Activated T-cell treated with anti-CD3 and anti-CD28 coated beads for 48 hours (primary cell): Measurements from ENCODE around the gene SRR.

Experiments
- DNase-seq: peaks from one replicate; pipeline ENCODE4 v3.0.0-alpha.2; 2020; ENCODE audit warnings: low read depth

Gene SRR

DNA sequence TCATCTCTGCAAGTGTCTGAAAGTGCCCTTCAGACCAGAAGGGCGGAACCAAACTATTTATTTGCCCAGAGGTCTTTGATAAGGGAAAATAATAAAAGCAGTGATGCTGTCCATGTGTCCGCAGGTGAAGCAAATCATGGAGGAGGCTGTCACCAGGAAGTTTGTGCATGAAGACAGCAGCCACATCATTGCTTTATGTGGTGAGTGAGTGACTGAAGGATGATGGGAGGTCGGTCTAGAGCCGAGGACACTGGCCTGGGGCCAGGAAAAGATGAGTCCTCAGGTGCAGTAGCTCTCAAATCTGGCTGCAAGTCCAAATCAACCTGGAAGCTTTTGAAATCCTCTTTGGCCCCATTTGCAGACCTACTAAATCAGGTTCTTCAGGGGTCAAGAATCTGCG is 39.7 kb downstream of the SRR start:
- peak; percentile 33 for DNase-seq

DNA sequence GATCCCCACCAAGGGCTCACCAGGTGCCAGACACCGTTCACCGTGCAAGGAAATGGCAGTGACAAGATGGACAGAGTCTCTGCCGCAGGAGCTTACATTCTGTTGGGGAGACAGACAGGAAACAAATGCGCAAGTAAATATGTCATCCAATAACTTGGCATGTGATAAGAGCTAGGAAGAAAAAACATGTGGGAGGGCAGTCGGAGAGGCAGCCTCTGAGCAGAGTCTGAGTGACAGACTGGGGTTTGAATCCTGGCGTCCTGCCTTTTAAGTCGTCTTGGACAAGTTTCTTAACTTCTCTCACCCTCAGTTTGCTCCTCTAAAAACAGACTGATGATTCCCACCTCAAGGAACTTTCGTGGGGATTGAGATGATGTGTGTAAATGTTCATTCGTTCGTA is 40.8 kb downstream of the SRR start:
- DNase-seq, result no peak

- no peak for DNase-seq
Measured at GRCh38 chr17:2346475-2346874, 42.7 kb downstream of the SRR start.

DNA sequence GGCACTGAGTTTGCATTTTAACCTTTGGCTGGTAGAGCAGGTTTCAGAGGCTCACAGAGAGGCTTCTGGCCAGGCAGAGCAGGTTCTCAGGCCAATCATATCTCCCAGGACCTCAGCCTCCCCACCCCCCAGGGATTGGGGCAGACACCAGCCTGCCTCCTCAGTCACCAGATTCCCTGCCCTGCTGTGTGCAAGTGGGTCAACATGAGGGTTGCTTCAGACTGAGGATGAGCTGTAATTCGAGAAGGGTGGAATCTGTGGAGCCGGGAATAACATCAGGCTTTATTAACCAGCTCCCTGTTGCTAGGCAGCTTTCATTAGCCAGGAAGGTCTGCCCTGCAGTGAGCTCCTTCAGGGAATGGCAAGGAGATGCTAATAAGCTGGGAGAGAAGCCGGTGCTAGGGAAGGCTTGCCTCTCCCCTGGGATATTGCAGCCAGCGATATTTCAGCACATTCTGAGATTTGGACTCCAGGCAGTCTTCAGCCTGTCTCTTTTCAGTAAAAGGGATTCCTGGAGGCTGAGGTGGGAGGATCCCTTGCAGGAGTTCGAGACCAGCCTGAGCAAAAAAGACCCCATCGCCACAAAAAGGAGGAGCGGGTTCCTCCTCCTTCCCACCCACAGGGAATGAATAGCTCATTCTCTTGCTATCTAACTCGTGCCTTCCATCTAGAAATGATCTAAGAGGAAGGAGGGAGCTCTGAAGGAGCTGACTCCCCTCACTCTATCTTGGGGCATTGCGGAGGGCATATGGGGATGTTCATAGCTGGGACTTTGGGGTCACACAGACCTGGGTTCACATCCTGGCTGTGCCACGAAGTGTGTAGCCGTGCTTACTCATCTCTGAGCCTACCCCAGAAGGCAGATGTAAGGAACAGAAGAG is 44.3 kb downstream of the SRR start:
- no peak for DNase-seq

- no peak for DNase-seq
Measured at GRCh38 chr17:2351269-2351668, 47.5 kb downstream of the SRR start.

- no peak for DNase-seq
Measured at GRCh38 chr17:2354311-2354710, 50.6 kb downstream of the SRR start.

- no peak for DNase-seq
Measured at GRCh38 chr17:2357237-2357636, 53.5 kb downstream of the SRR start.

DNA sequence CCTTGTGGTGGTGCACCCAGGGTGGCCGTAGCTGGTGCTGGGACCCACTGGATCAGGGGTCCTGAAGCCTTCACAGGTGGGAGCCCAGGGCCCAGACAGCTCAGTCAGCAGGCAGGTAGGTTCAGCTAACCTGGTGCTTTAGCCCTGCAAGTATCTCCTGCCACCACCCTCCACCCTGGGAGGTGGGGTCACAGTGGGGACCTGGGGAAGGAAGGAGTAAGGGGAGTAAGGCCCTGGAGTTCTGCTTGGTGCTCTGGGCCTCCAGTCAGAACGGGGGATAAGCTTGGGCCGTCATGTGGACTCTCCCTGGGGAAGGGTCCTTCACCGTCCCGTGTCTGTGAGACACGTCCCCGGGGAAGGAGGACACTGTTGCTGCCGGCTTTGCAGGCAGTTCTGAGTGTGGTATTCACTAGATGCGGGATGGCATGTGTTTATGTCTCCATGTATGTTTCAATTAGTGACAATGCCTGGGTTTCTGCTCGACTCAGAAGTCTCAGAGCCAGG is 54.2 kb downstream of the SRR start:
- no peak for DNase-seq

- DNase-seq, result no peak
Measured at GRCh38 chr17:2361010-2361760, 57.4 kb downstream of the SRR start.

GRCh38 chr17:2362016-2362415 is 58.3 kb downstream of the SRR start:
- no peak for DNase-seq

DNA sequence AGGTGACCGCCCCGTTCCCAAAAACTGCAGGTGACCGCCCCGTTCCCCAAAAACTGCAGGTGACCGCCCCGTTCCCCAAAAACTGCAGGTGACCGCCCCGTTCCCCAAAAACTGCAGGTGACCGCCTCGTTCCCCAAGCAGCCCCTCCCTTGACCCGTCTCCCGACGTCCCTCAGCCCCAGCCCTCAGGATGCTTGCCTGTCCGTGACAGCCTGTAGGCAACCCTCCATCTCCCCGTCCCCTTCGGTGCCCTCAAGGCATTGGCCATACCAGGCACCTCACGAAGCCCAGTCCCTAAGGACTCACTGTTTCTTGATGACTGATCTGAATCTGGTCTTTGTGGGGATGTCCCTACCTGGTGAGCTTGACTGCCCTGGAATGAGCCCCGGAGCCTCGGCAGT is 58.7 kb downstream of the SRR start:
- no peak for DNase-seq

DNA sequence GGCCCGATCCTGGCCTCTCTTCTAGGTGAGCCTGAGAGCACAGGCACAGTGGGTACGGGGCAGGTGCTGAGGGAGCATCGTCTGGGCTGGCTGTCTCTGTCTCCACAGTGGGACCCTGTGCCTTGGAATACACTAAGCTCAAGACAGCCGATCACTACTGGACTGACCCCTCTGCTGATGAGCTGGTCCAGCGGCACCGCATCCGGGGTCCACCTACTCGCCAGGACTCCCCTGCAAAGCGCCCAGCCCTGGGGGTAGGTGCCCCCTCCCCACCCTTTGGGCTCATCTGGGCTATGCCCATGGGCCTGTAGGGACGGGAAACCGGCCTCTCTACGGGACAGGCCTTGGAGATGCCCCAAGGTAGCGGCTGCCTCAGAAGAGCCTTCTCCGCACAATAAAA is 59.1 kb downstream of the SRR start:
- no peak for DNase-seq

GRCh38 chr17:2363318-2363717 is 59.6 kb downstream of the SRR start:
- DNase-seq, result no peak

DNA sequence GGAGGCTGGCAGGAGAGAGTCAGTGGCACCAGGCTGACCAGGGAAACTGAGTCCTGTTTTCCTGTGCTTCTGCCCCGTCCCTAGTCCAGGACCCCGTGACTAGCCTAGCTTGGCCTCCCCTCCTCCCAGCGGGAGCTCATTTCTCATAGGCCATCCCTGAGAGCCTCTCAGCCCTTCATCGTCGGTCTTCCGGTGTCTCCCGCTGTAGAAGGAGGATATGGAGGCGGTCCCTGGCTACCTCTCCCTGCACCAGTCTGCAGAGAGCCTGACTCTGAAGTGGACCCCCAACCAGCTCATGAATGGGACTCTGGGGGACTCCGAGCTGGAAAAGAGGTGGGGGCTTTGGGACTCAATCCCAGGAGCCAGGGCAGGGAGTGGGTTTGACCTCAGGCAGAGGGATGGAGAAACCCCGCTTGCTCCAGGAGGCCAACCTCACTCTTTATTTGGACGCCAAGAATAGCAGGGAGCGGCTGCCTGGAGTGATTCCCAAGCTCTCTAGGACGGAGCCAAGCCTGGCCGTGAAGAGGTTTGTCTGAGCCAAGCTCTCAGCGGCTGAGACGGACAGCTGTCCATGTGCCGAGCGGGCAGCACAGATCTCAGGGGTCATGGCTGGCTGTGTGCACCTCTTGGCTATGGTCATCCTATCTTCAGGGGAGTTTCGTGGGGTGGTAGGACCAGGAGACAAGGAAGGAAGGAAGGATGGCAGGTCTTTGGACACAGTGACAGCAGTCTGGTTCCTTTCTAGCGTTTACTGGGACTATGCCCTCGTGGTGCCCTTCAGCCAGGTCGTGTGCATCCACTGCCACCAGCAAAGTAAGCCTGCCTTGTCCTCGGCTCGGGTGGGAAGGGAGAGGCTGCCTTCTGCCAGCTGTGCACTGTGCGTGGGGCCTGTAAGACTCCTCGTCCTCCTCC is 60.4 kb downstream of the SRR start:
- DNase-seq, result no peak

GRCh38 chr17:2364763-2365116 is 61.0 kb downstream of the SRR start:
- no peak for DNase-seq

DNA sequence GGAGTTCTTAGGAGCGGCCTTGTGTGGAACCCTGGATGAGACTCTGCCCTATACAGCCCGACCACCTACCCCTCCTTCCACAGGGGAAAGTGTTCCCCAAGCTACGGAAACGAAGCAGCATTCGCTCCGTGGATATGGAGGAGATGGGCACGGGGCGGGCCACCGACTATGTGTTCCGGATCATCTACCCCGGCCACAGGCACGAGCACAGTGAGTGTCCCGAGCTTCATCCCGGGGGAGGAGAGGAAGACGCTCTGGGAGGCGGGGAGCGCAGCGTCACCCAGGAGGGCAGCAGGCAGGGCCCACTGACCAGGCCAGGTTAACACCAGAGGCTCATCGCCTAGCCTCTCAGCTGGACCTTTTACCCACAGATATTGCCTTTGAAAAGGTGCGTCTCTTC is 61.4 kb downstream of the SRR start:
- DNase-seq, result no peak

DNA sequence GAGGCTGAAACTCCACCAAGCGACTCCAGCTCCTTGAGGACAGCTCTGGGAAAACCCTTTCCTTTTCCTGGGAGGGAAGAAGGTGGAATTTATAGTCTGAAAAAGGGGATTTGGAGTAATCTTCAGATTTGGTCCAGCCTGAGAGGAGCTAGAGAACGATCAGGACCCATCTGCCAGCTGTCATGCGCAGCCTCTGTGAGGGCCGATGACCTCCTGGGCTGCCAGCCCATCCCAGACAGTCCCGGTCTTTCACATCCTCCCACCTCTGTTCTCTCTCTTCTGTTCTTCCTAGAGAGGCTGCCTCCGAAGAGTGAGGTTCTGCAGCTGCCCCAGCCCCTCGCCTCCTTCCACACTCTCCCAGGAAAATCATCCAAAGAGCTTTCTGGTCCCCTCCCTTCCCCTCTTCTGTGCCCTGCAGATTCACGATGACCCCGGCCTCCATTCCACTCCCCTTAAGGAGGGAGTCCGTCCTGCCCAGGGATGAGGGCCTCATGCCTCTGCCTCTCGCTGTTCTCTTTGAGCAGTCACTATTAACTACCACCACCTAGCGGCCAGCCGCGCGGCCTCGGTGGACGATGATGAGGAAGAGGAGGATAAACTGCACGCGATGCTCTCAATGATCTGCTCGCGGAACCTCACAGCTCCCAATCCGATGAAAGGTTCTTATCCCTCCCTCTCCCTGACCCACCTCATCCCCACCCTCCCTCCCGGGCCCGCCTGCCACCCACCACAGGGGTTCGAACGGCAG is 63.2 kb downstream of the SRR start:
- DNase-seq, result no peak

GRCh38 chr17:2368359-2368758 is 64.6 kb downstream of the SRR start:
- DNase-seq, result no peak

DNA sequence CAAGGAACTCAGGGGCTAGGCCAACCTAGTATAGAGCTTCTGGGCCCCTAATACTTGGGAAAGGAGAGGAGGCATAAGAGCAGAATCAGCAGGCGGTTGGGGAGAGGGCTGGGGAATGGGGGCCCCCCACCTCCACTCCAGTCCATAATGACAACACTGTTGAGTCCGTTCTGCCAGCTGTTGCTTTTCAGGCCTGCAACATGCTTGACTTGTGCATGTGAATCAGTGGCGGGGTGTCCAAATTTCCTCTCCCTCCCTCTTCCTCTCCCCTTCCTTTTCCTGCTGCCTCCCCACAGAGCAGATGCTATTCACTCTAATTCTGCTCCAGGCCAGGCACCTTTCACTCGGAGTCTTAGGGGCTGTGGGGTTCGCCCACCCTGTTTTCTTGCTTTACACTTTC is 65.3 kb downstream of the SRR start:
- DNase-seq, result no peak

DNA sequence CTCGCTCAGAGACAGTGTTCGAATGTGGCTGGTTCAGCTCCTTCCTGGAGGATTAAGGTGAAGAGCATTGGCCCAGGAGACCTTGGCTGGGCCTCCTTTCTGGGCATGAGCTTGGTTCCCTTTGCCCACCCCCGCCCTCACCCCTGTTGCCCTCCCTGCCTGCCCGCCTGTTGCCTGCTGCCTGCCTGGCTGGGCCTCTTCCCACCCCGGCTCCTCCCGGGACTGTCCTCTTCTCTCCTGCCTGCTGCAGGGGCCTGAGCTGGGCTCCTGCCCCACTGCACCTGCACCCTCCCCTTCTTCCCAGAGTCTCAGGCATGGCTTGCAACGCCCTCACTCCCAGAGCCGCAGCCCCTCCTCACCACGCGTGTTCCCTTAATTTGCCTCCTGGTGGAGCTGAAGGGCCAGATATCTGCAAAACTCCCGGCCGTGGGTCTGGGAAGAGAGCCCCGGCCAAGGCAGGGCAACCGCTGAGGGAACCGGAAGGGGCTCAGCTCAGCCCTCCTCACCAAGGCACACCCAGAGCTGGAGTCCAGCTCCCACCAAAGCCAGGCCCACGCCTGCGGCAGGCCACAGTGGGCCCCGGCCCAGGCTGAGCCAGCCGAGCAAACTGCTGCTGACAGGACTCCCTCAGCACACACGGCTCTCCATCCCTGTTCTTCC is 65.9 kb downstream of the SRR start:
- no peak for DNase-seq

DNA sequence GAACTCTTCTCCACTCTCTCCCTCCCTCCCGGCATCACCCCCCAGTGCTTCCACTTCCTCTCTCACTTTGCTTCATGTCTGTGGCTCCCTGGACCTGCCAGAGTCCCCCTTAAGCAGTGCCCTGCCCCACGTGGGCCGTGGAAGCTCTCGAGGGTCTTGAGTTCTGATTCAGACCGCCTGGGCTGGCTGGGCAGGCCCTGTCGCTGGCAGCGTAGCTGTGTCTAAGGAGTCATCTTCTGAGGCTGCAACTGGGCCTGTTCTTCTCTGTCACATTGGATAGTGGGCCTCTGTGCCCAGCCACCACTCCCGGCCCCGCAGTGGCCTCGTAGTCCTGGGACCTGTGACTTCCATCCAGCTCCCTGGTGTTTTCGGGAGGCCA is 66.5 kb downstream of the SRR start:
- DNase-seq, result no peak
